Measurements from ENCODE around the gene GRB10. TPM values are rescaled to one million over a fixed set of nuclear protein-coding genes. Genes with fewer than 3 reads are reported as not detected.

The GRB10 gene
- total and polyA plus RNA-seq, 2 experiments from 2014 or later: 35.0 to 154 TPM

DNA sequence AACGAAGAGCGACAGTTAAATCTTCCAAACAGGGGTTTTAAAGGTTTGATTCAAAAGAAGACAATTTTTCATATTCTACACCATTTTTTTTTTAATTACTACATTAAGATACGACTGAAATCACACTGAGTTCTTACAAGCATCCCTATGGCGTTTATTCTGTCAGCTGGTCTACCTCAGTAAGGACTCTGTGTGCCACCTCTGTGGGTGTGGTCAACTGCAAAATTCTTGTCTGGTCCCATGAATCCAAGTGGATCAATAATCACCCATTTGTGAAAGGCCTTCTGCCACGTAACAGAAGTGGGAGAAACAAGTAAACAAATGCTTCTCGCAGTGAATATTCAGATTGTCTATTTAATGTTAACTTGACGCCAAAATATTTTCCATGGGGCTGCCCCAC, 104.1 kb downstream of the GRB10 start (continued):
- TF ChIP-seq, protein P1, sequence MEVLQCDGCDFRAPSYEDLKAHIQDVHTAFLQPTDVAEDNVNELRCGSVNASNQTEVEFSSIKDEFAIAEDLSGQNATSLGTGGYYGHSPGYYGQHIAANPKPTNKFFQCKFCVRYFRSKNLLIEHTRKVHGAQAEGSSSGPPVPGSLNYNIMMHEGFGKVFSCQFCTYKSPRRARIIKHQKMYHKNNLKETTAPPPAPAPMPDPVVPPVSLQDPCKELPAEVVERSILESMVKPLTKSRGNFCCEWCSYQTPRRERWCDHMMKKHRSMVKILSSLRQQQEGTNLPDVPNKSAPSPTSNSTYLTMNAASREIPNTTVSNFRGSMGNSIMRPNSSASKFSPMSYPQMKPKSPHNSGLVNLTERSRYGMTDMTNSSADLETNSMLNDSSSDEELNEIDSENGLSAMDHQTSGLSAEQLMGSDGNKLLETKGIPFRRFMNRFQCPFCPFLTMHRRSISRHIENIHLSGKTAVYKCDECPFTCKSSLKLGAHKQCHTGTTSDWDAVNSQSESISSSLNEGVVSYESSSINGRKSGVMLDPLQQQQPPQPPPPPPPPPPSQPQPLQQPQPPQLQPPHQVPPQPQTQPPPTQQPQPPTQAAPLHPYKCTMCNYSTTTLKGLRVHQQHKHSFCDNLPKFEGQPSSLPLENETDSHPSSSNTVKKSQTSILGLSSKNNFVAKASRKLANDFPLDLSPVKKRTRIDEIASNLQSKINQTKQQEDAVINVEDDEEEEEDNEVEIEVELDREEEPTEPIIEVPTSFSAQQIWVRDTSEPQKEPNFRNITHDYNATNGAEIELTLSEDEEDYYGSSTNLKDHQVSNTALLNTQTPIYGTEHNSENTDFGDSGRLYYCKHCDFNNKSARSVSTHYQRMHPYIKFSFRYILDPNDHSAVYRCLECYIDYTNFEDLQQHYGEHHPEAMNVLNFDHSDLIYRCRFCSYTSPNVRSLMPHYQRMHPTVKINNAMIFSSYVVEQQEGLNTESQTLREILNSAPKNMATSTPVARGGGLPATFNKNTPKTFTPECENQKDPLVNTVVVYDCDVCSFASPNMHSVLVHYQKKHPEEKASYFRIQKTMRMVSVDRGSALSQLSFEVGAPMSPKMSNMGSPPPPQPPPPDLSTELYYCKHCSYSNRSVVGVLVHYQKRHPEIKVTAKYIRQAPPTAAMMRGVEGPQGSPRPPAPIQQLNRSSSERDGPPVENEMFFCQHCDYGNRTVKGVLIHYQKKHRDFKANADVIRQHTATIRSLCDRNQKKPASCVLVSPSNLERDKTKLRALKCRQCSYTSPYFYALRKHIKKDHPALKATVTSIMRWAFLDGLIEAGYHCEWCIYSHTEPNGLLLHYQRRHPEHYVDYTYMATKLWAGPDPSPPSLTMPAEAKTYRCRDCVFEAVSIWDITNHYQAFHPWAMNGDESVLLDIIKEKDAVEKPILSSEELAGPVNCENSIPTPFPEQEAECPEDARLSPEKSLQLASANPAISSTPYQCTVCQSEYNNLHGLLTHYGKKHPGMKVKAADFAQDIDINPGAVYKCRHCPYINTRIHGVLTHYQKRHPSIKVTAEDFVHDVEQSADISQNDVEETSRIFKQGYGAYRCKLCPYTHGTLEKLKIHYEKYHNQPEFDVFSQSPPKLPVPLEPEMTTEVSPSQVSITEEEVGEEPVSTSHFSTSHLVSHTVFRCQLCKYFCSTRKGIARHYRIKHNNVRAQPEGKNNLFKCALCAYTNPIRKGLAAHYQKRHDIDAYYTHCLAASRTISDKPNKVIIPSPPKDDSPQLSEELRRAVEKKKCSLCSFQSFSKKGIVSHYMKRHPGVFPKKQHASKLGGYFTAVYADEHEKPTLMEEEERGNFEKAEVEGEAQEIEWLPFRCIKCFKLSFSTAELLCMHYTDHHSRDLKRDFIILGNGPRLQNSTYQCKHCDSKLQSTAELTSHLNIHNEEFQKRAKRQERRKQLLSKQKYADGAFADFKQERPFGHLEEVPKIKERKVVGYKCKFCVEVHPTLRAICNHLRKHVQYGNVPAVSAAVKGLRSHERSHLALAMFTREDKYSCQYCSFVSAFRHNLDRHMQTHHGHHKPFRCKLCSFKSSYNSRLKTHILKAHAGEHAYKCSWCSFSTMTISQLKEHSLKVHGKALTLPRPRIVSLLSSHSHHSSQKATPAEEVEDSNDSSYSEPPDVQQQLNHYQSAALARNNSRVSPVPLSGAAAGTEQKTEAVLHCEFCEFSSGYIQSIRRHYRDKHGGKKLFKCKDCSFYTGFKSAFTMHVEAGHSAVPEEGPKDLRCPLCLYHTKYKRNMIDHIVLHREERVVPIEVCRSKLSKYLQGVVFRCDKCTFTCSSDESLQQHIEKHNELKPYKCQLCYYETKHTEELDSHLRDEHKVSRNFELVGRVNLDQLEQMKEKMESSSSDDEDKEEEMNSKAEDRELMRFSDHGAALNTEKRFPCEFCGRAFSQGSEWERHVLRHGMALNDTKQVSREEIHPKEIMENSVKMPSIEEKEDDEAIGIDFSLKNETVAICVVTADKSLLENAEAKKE (CRISPR knock-in tag; IDR thresholded peaks at IDR 0.05): no peak
- TF ChIP-seq, protein P2, sequence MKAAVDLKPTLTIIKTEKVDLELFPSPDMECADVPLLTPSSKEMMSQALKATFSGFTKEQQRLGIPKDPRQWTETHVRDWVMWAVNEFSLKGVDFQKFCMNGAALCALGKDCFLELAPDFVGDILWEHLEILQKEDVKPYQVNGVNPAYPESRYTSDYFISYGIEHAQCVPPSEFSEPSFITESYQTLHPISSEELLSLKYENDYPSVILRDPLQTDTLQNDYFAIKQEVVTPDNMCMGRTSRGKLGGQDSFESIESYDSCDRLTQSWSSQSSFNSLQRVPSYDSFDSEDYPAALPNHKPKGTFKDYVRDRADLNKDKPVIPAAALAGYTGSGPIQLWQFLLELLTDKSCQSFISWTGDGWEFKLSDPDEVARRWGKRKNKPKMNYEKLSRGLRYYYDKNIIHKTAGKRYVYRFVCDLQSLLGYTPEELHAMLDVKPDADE (IDR thresholded peaks at IDR 0.05): no peak
- TF ChIP-seq EZH2 (IDR thresholded peaks at IDR 0.05; ENCODE audit: low read depth, unreplicated experiment) (no peak), STAT1 (IDR thresholded peaks at IDR 0.05; ENCODE audit: unreplicated experiment) (no peak)

DNA sequence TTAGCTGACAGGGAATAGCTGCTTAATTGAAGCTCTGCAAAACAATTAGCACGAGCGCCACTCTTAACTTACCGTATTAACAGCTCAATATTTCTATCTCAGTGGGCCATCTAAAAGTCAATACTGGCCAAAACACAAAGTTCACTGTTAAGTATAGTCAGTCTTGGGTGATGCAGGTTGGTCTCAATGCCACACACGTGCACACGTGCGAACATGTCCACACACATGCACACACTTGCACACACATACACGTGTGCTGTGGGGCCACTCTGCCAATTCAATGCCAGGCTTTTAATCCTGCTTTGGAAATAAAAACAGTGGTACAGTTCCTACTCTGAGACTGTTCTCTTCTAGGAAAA, 105.1 kb downstream of the GRB10 start:
- Mint-ChIP-seq H3K36me3 (ENCODE audit: low read depth) (peaks cover 14% of the 10 kb centered on the region), H3K9me3 (no peaks in the 10 kb centered on the region; the same call in 2 of the 3 replicates), H3K4me3 (no peak overlapping the region), H3K4me1 (peaks cover 42% of the 10 kb centered on the region), H3K27ac (no peak overlapping the region), H3K27me3 (ENCODE audit: insufficient read depth, low read depth, poor library complexity) (peaks cover 4% of the 10 kb centered on the region)
- Histone ChIP-seq H3K4me1 (ENCODE audit: insufficient read depth) (peaks cover 30% of the 10 kb centered on the region), H3K9me2 (ENCODE audit: insufficient read depth) (no peaks in the 10 kb centered on the region), H3F3A (replicated peaks; ENCODE audit: low read depth) (no peaks in the 10 kb centered on the region), H3K79me2 (replicated peaks; ENCODE audit: insufficient read depth) (peaks cover 78% of the 10 kb centered on the region), H3K4me2 (no peak overlapping the region), H3K4me3 (no peak overlapping the region), H3K36me3 (ENCODE audit: insufficient read depth) (0 out of 2 replicates have a peak, but pooled peaks cover 3% of the 10 kb centered on the region), H4K20me1 (replicated peaks; ENCODE audit: insufficient read depth) (peaks cover 8% of the 10 kb centered on the region; the same call in 1 of the 2 replicates), H2AFZ (no peak overlapping the region), H3K27me3 (ENCODE audit: insufficient read depth) (no peaks in the 10 kb centered on the region), H3K27ac (ENCODE audit: low read depth) (no peak overlapping the region)
- no peak for ATAC-seq
- no peak for DNase-seq (ENCODE audit: low spot score)
- TF ChIP-seq EZH2 (IDR thresholded peaks at IDR 0.05; ENCODE audit: low read depth, unreplicated experiment) (no peak), ZNF331 (CRISPR knock-in tag; IDR thresholded peaks at IDR 0.05; ENCODE audit: low read depth) (no peak)
- TF ChIP-seq, protein P3, sequence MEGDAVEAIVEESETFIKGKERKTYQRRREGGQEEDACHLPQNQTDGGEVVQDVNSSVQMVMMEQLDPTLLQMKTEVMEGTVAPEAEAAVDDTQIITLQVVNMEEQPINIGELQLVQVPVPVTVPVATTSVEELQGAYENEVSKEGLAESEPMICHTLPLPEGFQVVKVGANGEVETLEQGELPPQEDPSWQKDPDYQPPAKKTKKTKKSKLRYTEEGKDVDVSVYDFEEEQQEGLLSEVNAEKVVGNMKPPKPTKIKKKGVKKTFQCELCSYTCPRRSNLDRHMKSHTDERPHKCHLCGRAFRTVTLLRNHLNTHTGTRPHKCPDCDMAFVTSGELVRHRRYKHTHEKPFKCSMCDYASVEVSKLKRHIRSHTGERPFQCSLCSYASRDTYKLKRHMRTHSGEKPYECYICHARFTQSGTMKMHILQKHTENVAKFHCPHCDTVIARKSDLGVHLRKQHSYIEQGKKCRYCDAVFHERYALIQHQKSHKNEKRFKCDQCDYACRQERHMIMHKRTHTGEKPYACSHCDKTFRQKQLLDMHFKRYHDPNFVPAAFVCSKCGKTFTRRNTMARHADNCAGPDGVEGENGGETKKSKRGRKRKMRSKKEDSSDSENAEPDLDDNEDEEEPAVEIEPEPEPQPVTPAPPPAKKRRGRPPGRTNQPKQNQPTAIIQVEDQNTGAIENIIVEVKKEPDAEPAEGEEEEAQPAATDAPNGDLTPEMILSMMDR (conservative IDR thresholded peaks at IDR 0.05; ENCODE audit: low read depth in 2 of 2): no peak
- TF ChIP-seq, protein P1 (CRISPR knock-in tag; IDR thresholded peaks at IDR 0.05): no peak

Measured in GM23338 (cell line).